Measurements from ENCODE around the gene HCAR3.
"Not testable (repeated sequence)": the region's sequence is repeated elsewhere in the genome, so short reads cannot be mapped to it uniquely, and the experiment has no call there.

The HCAR3 gene

GRCh38 chr12:122721057-122721545 is 4.5 kb upstream of the HCAR3 start:
- DNase-seq: no peak

- DNase-seq: not testable (repeated sequence)
These were observed 1.4 kb downstream of the HCAR3 start for GRCh38 chr12:122715211-122715610.

GRCh38 chr12:122713491-122714188 is 3.0 kb downstream of the HCAR3 start:
- DNase-seq: not testable (repeated sequence)

- DNase-seq: peak in 1 of 2 experiments; percentile 11
These were observed 5.3 kb downstream of the HCAR3 start for GRCh38 chr12:122711266-122711665.

- DNase-seq: not testable (repeated sequence)
These were observed 6.3 kb downstream of the HCAR3 start for GRCh38 chr12:122710341-122710740.

GRCh38 chr12:122709287-122709686 is 7.3 kb downstream of the HCAR3 start:
- not testable (repeated sequence) for DNase-seq

GRCh38 chr12:122703841-122704240 is 12.8 kb downstream of the HCAR3 start:
- DNase-seq: not testable (repeated sequence)

GRCh38 chr12:122702890-122703611 is 13.6 kb downstream of the HCAR3 start, which contains the start of gene HCAR2:
Gene HCAR2 (minus strand): TSS chr12:122703357. CDS start chr12:122703283, 74 bp downstream.
- peak; percentile 40 for DNase-seq

- DNase-seq: not testable (repeated sequence)
These were observed 15.1 kb downstream of the HCAR3 start for GRCh38 chr12:122701481-122701880.

- not testable (repeated sequence) for DNase-seq
These were observed 16.4 kb downstream of the HCAR3 start for GRCh38 chr12:122700038-122700710.

- DNase-seq: not testable (repeated sequence)
These were observed 19.7 kb downstream of the HCAR3 start for GRCh38 chr12:122696922-122697321.

GRCh38 chr12:122691566-122691965 is 25.0 kb downstream of the HCAR3 start:
- no peak for DNase-seq

- no peak for DNase-seq
These were observed 28.3 kb downstream of the HCAR3 start for GRCh38 chr12:122688291-122688690.

GRCh38 chr12:122687086-122687485 is 29.5 kb downstream of the HCAR3 start:
- no peak for DNase-seq

GRCh38 chr12:122686538-122686937 is 30.1 kb downstream of the HCAR3 start:
- no peak for DNase-seq

GRCh38 chr12:122684297-122684813 is 32.3 kb downstream of the HCAR3 start:
- DNase-seq: no peak

- peak; percentile 90 to 92 for DNase-seq
These were observed 34.8 kb downstream of the HCAR3 start for GRCh38 chr12:122681814-122682213.

- not testable (repeated sequence) for DNase-seq
These were observed 35.6 kb downstream of the HCAR3 start for GRCh38 chr12:122680989-122681388.

GRCh38 chr12:122676781-122677180 is 39.8 kb downstream of the HCAR3 start:
- DNase-seq: not testable (repeated sequence)

GRCh38 chr12:122676015-122676414 is 40.6 kb downstream of the HCAR3 start:
- not testable (repeated sequence) for DNase-seq

- no peak for DNase-seq
These were observed 44.1 kb downstream of the HCAR3 start for GRCh38 chr12:122672515-122672914.

GRCh38 chr12:122669397-122670070 is 47.1 kb downstream of the HCAR3 start:
- DNase-seq: no peak
